Mesothelial cell of epicardium (in vitro differentiated cells): Measurements from ENCODE around the gene DHX57. TPM values are rescaled to one million over a fixed set of nuclear protein-coding genes. Genes with fewer than 3 reads are reported as not detected.

Experiments used
- DNase-seq, 2 experiments: peaks; one replicate each; pipeline ENCODE4 v3.0.0; 2021; ENCODE audit warnings: low spot score in 2 of 2; ENCODE audit not compliant: unreplicated experiment in 2 of 2
- H3K27ac Mint-ChIP-seq: 2 replicates; pipeline ENCODE4 v1.8.0; 2021; ENCODE audit warnings: mixed read lengths
- H3K27me3 Mint-ChIP-seq: 2 replicates; pipeline ENCODE4 v1.8.0; 2021; ENCODE audit warnings: low read depth, mixed read lengths
- H3K36me3 Mint-ChIP-seq: 2 replicates; pipeline ENCODE4 v1.8.0; 2021; ENCODE audit warnings: mixed read lengths
- H3K4me1 Mint-ChIP-seq: 2 replicates; pipeline ENCODE4 v1.8.0; 2021; ENCODE audit warnings: mixed read lengths
- H3K4me3 Mint-ChIP-seq: 2 replicates; pipeline ENCODE4 v1.8.0; 2021; ENCODE audit warnings: mild to moderate bottlenecking, moderate library complexity, mixed read lengths
- H3K9me3 Mint-ChIP-seq: 2 replicates; pipeline ENCODE4 v1.8.0; 2021; ENCODE audit warnings: mixed read lengths
- total RNA-seq: library from RNA; stranded (reverse); gene quantifications from 3 replicates; pipeline ENCODE4 v1.2.1, GENCODE V29; 2021
- TF ChIP-seq, protein P1 (sequence below): fragments of 200-600 bp; sonication (generic); IDR thresholded peaks from one replicate; pipeline ENCODE4 v1.5.0; 2021; ENCODE audit warnings: antibody characterized with exemption; ENCODE audit not compliant: unreplicated experiment

The DHX57 gene
- total RNA-seq, 1 donor from 2014 or later = 33.7 TPM

DNA sequence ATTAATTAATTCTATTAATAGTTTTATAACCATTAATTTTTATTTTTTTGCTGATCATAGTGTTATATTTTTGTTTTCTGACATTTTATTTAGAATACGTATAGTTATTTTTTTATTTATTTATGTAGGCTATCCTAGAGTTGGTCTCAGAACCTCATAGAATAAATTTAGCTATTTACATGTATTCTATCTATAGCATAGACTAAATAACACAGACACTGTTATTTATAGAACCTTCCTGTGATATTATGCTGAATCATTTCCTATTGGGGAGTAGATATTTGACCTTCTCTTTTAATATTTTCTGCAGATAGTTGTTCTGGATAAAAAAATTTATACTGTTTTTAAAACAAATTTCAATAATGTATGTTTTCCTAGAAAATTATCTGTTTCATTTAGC is 34.1 kb upstream of the DHX57 start:
- Mint-ChIP-seq H3K27me3 (no peaks in the 10 kb centered on the region), H3K27ac (no peak overlapping the region), H3K9me3 (no peaks in the 10 kb centered on the region), H3K36me3 (no peaks in the 10 kb centered on the region), H3K4me3 (no peak overlapping the region), H3K4me1 (peaks cover 2% of the 10 kb centered on the region)
- TF ChIP-seq, protein P1, sequence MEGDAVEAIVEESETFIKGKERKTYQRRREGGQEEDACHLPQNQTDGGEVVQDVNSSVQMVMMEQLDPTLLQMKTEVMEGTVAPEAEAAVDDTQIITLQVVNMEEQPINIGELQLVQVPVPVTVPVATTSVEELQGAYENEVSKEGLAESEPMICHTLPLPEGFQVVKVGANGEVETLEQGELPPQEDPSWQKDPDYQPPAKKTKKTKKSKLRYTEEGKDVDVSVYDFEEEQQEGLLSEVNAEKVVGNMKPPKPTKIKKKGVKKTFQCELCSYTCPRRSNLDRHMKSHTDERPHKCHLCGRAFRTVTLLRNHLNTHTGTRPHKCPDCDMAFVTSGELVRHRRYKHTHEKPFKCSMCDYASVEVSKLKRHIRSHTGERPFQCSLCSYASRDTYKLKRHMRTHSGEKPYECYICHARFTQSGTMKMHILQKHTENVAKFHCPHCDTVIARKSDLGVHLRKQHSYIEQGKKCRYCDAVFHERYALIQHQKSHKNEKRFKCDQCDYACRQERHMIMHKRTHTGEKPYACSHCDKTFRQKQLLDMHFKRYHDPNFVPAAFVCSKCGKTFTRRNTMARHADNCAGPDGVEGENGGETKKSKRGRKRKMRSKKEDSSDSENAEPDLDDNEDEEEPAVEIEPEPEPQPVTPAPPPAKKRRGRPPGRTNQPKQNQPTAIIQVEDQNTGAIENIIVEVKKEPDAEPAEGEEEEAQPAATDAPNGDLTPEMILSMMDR = no peak
- DNase-seq = no peak

DNA sequence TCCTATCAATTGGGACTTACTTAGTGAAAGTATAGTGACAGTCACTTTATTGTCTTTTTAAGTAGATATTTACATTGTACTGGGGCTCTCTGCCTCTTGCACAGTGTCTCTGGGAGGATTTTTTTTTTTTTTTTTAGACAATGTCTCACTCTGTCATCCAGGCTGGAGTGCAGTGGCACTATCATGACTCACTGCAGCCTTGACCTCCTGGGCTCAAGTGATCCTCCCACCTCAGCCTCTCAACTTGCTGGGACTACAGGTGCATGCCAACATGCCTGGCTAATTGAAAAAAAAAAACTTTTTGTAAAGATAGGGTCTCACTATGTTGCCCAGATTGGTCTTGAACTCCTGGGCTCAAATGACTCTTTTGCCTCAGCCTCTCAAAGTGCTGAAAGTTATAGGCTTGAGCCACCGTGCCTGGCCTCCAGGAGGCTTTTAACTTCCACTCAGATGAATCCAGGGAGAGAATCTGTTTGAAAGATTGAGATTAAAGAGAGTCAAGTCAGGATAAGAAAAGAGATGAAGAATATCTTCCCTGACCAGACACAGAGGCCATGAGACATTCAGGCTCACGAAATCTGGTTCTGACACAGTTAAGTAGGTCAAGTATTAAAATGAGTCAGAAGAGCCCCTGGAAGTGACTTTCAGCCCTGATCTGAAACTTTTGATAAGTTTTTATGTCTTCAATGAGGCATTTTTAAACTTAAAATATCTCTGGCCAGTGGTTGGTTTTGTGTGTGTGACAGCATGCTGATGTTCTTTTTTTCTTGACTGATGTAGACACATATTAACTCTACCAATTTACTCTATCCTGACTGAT is 32.2 kb upstream of the DHX57 start:
- TF ChIP-seq, protein P1 = no peak
- no peaks in the 10 kb centered on the region for H3K27me3 Mint-ChIP-seq
- H3K4me3 Mint-ChIP-seq = no peak overlapping the region

DNA sequence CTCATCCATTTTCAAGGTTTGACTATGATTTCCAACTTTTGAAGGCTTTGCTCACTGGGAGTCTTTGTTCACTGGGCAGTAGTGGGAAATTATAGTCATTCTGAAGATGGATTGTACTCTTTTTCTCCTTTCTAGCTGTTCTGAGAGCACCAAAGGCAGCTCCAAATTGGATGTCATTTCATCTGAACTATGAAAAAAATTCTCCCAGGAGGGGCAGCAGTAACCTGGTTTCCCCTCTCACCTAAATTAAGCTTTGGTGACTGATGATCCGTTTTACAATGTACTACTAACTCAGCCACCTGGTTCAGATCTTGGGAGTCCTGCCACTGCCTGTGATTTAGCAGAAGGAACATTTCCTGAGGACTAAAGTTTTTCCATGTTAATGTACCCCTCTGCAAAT is 31.5 kb upstream of the DHX57 start:
- Mint-ChIP-seq H3K27me3 (no peaks in the 10 kb centered on the region), H3K4me3 (no peak overlapping the region), H3K36me3 (no peaks in the 10 kb centered on the region), H3K9me3 (no peaks in the 10 kb centered on the region), H3K27ac (no peak overlapping the region), H3K4me1 (peaks cover 2% of the 10 kb centered on the region)
- no peak for DNase-seq
- TF ChIP-seq, protein P1 = no peak

More for the DNA sequence above, 32.2 kb upstream of the DHX57 start:
- no peaks in the 10 kb centered on the region for H3K36me3 Mint-ChIP-seq
- DNase-seq = no peak
- no peak overlapping the region for H3K27ac Mint-ChIP-seq
- peaks cover 2% of the 10 kb centered on the region for H3K4me1 Mint-ChIP-seq
- no peaks in the 10 kb centered on the region for H3K9me3 Mint-ChIP-seq

DNA sequence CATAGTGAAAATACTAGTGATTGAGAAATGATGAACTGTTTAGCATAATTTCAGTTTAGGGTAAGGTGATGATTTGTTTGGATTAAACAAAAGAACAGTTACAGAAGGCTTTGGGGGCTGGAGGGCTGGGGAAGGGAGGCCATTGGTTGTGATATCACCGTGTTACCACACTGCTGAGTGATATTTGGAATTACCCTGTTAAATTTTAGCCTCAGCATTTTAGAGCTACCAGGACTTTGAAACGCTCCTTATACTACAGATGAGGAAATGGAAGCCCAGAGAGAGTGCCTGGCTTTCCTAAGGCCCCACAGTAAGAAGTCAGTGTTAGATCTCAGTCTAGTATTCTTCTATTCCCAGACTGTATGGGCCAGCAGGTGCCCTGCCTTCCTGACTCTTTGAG is 29.5 kb upstream of the DHX57 start:
- no peak for DNase-seq
- no peak overlapping the region for H3K4me3 Mint-ChIP-seq
- H3K27me3 Mint-ChIP-seq = no peaks in the 10 kb centered on the region
- no peaks in the 10 kb centered on the region for H3K36me3 Mint-ChIP-seq
- H3K27ac Mint-ChIP-seq = no peak overlapping the region
- TF ChIP-seq, protein P1 = no peak
- H3K9me3 Mint-ChIP-seq = no peaks in the 10 kb centered on the region
- no peaks in the 10 kb centered on the region for H3K4me1 Mint-ChIP-seq

DNA sequence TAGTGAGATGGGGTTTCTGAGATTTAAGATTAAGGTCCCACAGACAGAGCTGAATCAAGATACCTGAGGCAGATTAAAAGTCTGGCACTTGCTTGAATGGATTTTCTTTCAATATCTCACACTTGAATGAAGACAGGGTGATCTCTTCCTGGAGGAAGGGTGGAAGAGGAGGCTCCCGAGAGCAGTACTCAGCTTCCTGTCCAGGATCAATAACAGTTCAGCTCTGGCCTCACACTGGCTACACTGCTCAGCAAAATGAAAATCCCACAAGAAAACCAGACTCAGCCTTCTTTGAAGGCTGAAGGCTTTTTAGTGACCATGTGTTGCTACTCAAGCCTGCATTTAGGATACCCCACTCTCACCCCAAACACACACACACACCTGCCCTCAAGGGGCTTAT is 25.0 kb upstream of the DHX57 start:
- H3K27me3 Mint-ChIP-seq = no peaks in the 10 kb centered on the region
- no peaks in the 10 kb centered on the region for H3K9me3 Mint-ChIP-seq
- no peaks in the 10 kb centered on the region for H3K4me1 Mint-ChIP-seq
- DNase-seq = no peak
- H3K36me3 Mint-ChIP-seq = no peaks in the 10 kb centered on the region
- H3K4me3 Mint-ChIP-seq = no peak overlapping the region
- TF ChIP-seq, protein P1 = no peak
- no peak overlapping the region for H3K27ac Mint-ChIP-seq
